Measurements from ENCODE around the gene DDX10.
"Not testable (repeated sequence)": the region's sequence is repeated elsewhere in the genome, so short reads cannot be mapped to it uniquely, and the experiment has no call there.

Gene DDX10

DNA sequence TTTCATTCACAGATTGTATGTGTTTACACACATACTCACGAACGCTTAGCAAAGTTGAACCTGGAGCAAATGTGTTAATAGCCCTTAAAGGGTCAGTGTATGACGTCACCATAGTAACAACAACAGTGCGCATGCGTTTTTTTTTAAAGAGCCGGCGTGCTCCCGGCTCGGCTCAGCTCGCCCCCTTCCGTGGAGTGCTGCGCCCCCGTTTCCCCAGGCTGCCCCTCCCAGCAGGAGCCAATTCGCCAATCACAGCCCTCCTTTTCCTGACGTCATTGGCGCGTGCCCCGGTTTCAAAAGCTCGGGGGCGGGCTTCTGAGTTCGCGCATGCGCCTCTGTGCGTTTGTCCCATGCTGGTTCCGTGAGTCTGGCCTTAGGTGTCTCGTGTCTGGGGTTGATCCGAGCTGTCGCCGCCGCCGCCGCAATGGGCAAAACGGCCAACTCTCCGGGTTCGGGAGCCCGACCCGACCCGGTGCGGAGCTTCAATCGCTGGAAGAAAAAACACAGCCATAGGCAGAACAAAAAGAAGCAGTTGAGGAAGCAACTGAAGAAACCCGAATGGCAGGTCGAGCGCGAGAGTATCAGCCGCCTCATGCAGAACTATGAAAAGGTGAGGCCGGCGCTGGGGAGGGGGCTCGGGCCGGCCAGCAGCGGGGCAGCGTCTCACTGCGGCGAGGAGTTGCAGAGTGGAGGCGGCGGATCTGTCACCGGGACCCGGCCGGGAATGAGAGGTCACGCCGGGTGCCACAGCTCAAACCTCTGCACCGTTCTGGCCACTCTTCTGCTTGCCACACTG lies at the start of gene DDX10:
TSS of gene DDX10 (plus strand) at position 340 of the 796 bp plus-strand sequence. CDS start at position 425, 85 bp downstream.
- DNase-seq (ENCODE audit: low spot score) = peak; percentile 99

- DNase-seq (ENCODE audit: low spot score) = no peak
Measured at GRCh38 chr11:108616549-108616948, 48.3 kb upstream of the DDX10 start.

- no peak for DNase-seq (ENCODE audit: low spot score)
Measured at GRCh38 chr11:108617055-108617454, 47.8 kb upstream of the DDX10 start.

DNA sequence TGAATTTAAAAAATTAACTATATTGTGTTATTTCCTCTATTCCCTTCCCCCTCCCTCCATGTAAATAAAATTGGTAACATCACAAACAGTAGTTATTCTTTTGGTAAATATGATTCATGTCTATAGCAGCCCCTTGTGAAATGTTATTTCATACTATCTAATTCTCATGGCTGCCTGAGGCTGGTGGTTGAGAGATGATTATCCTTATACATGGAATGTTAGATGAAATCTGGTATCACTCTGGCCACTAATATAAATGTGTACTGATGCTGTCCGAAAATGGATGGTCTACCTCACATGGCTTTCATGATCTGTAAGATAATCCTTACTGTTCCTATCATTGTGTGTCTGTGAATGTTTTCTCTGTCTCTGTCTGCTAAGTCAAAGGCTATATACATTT lies 46.3 kb upstream of the DDX10 start:
- no peak for DNase-seq (ENCODE audit: low spot score)

DNA sequence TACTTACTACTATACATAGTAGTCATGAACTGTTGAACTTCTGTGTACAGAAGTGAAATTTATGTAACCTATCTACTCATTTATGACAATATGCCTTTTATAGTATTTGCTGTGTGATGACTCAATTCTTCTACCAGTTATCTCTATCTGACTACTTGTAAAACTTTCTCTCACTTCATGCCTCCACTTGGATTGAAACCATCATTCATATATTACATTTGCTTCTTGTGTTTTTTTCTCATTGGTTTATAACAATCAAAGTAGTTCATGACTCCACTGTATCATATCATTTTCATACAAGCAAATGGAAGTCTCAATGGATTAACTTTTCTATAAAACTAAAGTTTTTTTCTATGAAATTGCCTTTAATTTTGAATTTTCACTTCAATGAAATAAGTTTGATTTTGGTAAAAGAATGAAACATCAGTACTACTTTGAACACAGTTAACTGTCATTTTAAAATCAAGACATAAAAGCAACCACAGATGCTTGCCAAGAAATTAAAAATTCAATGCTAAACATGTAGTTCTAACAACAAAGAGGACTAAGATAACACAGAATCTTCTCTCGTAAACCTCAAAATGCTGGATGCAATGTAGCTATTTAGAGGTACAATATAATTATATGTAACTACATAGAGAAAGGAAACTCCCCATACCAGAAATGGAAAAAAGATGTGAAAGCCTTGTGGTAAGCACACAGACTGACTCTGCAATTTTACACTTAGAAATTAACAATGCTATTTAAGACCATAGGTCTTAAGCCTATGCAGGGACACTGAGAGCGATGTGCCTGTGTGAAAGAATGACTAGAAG lies 43.7 kb upstream of the DDX10 start:
- no peak for DNase-seq (ENCODE audit: low spot score)

DNA sequence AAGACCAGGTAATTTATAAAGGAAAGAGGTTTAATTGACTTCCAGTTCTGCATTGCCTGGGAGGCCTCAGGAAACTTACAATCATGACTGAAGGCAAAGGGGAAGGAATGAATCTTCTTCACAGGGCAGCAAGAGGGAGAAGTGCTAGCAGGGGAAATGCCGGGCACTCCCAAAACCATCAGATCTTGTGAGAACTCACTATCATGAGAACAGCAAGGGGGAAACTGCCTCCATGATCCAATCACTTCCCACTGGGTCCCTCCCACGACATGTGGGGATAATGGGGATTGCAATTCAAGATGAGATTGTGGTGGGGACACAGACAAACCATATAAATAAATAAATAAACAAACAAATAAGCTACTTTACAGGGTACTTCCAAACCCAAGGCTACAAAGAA lies 42.5 kb upstream of the DDX10 start:
- DNase-seq (ENCODE audit: low spot score) = no peak

DNA sequence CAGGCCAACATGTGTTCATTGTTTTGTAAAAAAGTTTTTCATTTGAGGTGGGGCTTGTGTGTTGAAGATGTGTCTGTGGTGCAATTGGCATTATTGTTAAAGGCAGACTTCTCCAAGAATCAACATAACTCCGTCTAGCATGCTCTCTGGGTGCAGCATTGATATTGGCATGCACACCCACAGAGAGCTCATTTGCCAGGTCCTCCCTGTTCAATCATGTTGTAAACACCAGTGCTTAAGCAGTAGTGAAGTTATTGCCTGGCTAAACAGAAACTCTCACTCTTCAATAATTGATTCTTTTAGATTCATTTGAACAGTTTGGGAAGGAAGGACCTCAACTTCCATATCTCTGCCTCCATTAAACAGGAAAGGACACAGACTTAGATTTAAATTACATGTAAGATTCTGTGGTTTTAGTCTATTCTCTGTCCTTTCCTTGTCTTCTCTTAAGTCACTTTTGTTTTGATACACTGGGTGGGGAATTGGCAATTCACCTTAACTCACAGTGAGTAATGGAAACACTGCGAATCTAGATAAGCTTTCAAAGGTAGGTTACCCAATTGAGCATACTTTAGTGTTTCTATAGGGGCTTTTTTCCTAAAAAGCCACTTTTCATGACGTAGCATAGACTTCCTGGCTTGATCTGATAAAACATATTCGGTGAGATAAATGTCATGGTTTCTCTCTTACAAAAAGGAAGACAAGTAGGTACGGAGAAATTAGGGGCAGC lies 40.5 kb upstream of the DDX10 start:
- no peak for DNase-seq (ENCODE audit: low spot score)

DNA sequence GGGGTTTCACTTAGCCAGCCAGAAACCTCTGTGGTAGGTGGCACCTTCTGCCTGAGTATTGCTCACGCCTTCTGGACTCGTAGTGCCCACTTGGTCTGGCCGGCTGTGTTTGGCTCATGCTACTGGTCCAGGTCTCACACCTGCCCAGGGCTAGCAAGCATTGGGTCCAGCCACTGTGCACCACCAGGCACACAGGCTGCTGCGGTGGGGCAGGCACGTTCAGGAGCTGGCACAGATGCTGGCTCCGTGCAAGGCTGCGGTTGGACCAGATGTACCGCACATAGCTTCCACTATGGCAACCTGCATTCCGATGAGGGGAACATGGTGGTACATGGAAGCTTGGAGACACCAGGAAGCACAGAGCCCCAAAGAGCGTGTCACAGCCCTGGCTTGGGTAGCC lies 36.5 kb upstream of the DDX10 start:
- DNase-seq (ENCODE audit: low spot score) = no peak

DNA sequence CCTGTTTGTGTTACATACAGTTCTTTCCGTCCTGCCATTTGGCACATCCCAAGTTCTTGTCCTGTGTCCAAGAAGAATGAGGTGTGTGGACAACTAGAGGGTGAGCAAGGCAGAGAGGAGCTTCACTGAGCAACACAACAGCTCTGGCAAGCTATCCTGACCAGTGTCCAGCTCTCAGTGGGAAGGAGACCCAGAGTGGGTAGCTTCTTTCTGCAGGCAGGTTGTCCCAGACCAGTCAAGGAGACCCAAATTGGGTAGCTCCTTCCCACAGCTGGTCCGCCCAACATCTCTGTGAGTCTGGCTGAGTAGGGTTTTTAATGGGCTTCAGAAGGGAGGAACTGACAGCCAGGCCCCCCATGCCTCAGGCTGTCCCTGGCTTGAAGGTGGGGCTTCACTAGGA lies 36.1 kb upstream of the DDX10 start:
- DNase-seq (ENCODE audit: low spot score) = no peak

- DNase-seq (ENCODE audit: low spot score) = no peak
Measured at GRCh38 chr11:108629274-108629673, 35.6 kb upstream of the DDX10 start.

DNA sequence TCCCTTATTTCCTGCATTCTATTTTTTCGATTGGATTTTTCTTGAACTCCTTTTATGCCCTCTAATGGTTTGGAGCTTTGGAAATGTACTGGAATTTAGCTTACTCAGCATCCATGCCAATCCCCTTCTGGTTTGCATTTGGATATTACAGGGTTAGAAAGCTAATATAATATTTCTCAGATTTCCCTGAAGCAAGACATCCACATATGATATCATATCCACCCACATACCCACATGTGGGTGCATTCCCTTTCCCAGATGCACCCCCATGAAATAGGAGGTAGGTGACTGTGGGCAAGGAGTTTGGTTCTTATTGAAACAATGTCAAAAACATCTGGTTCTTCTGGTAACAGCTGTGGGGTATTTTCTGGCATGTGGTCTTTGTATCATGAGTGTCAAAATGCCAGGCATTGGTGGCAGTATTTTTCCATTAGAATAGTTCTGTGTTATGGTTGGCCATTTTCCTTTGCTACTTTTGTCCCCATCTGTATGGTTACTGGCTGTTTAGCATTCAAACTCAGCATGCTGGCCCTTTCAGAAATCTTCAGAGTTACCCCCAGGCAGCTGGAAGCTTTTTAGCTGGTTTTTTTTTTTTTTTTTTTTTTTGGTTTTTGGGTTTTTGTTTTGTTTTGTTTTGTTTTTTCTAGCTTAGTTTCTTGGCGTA lies 32.7 kb upstream of the DDX10 start:
- DNase-seq (ENCODE audit: low spot score) = no peak

- DNase-seq (ENCODE audit: low spot score) = no peak
Measured at GRCh38 chr11:108635106-108635505, 29.8 kb upstream of the DDX10 start.

DNA sequence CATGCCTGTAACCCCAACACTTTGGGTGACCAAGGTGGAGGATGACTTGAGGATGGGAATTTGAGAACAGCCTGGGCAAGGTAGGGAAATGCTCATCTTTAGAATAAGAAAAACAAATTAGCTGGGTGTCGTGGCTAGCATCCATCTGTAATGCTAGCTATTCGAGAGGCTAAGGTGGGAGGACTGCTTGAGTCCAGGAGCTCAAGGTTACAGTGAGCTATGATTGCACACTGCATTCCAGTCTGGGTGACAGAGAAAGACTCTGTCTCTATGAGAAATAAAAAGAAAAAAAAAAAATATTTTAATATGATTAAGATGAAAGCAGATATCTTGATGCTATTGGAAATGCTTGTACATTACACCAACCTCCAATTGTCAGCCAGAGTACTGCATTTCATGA lies 28.6 kb upstream of the DDX10 start:
- DNase-seq (ENCODE audit: low spot score) = no peak

DNA sequence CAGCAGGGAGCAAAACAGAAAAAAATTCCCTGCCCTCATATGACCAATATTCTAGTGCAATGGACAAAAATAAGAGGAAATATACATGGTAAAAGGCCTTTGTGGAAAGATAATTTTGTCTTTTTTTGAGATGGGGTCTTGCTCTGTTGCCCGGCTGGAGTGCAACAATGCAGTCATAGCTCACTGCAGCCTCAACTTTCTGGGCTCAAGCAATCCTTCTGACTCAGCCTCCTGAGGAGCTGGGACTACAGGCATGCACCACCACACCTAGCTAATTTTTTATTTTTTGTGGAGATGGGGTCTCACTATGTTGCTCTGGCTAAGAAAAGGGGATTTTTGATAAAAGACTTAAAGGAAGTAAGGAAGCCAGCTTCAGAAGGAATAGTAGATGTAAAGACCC lies 25.7 kb upstream of the DDX10 start:
- DNase-seq (ENCODE audit: low spot score) = no peak

GRCh38 chr11:108641752-108642151 lies 23.1 kb upstream of the DDX10 start:
- DNase-seq (ENCODE audit: low spot score) = not testable (repeated sequence)

DNA sequence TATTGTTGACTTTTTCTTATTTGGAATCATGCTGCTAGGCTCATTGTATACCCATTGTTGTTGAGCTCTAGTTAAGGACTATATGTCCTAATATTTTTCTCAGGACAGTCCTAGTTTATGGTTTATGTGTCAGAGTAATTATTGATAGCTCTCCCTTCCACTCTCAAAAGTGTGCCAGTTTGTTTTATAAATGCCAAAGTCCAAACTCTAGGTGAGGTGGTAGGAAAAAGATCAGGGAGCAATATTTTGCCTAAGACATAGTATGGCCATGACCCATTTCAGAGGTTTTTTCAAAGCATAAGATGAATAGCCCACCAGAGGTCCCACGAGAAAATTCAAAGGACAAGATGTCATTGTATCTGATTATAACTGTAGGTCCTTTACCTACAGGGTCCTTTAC lies 20.9 kb upstream of the DDX10 start:
- DNase-seq (ENCODE audit: low spot score) = no peak

DNA sequence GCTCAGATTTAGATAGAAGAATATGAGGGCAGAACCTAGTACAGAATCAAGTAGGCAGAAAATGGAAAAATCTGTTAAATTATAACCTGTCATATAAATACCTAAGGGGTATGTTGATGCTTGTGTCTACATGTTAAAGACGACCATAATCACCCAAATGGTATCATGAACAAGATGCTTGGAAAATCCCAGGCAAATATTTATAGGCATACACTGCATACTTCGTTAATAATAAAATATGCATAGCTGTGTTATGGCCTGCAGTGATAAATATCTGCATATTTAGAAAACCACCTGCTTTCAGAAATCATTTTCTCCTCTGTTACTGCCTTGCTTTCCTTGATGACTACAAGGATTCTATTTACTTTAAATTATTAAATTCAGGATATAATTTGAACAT lies 18.9 kb upstream of the DDX10 start:
- DNase-seq (ENCODE audit: low spot score) = no peak

GRCh38 chr11:108647387-108647700 lies 17.5 kb upstream of the DDX10 start:
- no peak for DNase-seq (ENCODE audit: low spot score)

DNA sequence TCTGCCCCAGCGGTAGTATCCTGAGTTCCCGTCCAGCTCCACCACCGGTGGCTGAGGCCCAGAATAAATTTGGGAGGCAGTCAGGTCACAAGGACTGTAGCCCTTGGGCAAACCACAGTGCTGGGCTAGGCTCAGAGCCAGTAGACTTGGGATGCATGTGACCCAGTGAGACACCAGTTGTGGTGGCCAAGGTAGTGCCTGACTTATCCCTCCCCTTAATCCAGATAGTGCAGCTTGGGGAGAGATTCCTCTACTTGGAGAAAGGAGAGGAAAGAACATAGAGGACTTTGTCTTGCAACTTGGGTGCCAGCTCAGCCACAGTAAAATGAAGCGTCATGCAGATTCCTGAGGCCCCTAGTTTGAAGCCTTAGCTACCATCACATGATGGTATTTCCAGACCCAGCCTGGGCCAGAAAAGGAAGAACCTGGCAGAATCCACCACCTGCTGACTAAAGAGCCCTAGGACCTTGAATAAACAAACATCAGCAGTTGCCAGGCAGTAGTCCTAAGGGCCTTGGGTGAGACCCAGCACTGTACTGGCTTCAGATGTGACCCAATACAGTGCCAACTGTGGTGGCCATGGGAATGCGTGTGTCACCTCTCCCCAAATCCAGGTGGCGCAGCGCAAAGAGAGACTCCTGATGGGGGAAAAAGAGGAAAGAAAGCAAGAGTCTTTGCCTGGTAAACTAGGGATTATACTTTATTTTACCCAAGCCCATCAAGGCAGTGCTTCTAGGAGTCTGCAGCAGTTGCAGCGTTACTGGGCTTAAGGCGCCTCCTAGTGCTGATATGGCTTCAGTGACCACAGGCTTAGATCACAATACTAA lies 17.0 kb upstream of the DDX10 start:
- DNase-seq (ENCODE audit: low spot score) = peak; percentile 72

DNA sequence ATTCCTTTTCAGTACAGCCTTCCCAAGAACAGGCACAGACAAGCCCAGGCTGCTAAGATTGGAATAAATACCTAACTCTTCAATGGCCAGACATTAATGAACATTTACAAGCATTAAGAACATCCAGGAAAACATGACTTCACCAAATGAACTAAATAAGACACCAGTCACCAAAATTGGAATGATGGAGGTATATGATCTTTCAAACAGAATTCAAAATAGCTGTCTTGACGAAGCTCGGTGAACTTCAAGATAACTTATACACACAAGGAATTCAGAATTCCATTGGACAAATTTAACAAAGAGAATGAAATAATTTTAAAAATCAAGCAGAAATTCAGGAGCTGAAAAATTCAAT lies 16.4 kb upstream of the DDX10 start:
- no peak for DNase-seq (ENCODE audit: low spot score)

DNA sequence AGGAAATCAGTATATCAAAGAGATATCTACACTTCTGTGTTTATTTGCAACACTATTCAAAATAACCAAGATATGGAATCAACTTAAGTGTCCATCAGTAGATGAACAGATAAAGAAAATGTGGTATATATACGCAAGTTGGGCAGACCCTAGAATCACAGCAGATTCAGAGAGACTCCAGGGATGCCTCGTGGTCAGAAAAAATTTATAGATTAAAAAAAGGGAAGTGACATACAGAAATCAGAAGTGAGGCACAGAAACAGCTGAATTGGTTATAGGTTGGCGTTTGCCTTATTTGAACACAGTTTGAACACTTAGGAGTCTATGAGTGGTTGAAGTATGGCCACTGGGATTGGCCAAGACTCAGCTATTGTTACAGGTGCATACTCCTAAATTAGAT lies 10.8 kb upstream of the DDX10 start:
- DNase-seq (ENCODE audit: low spot score) = peak; percentile 37
